Right lung (tissue), 5 donors: Measurements from ENCODE around the gene VMAC. TPM values are rescaled to one million over a fixed set of nuclear protein-coding genes. Genes with fewer than 3 reads are reported as not detected.

Experiments
- DNase-seq, 2 donors: peaks; one replicate each; pipeline ENCODE4 v3.0.0-alpha.2; 2013
- polyA plus RNA-seq, 5 donors: library from polyadenylated mRNA; unstranded; fragments of 120-200 nt; gene quantifications; one replicate each; pipeline versions ENCODE4 v1.2.1 to v1.2.3, GENCODE V29; 2013; ENCODE audit warnings: inconsistent platforms in 1 of 5, low replicate concordance in 1 of 5; ENCODE audit not compliant: insufficient read length in 5 of 5, insufficient read depth in 1 of 5

VMAC gene
- polyA plus RNA-seq, 5 donors: 7.3 to 10.7 (median 9.0) TPM

- DNase-seq: no peak
These were observed 46.1 kb downstream of the VMAC start for GRCh38 chr19:5950741-5951140.

DNA sequence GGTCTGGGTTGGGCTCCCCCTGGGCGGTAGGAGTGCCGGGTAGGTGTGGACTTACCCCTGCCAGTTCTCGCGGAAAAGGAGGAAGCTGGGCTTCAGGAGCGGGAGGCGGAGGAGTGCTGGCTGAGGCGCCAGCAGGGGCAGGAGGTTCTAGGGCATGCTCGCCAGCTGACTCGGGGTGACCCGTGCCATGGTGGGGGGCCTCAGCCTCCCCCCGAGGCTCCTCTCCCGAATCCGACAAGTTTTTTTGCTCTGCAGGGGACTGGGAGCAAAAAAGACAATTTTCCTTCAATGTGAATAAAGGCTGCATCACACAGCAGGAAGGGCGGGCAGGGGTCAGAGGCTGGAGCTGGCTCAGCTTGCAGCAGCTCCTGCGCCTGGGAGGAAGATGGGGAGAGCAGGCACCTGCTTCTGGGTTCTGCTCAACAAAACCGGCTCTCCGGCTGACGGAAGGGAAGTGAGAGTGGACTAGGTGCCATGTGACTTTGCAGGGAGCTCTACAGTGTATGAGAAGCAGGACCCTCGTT lies 46.7 kb downstream of the VMAC start:
- DNase-seq: no peak

- no peak for DNase-seq
These were observed 47.7 kb downstream of the VMAC start for GRCh38 chr19:5952193-5953029.

GRCh38 chr19:5953030-5953589 lies 48.4 kb downstream of the VMAC start:
- DNase-seq: no peak

- DNase-seq: no peak
These were observed 49.1 kb downstream of the VMAC start for GRCh38 chr19:5953680-5954213.

- DNase-seq: no peak
These were observed 49.6 kb downstream of the VMAC start for GRCh38 chr19:5954293-5954692.

- DNase-seq: no peak
These were observed 50.9 kb downstream of the VMAC start for GRCh38 chr19:5955636-5955935.

DNA sequence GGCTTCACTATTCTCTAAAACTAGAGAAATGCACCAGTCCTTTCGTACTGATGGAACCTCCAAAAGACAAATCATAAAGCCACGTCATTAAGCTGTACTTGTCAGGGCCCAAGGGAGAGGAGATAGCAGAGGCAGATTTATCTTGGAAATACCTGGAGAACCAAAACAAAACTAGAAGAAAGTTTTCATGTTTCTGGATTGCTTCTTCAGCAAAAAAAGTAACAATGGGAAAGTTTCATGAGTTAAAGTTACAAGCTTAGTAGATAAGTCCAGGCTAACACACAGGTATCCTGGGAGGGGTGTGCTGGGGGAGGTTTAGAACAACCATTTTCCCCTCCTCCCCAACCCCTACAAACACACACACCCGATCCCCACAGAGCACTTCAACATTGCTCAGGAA lies 51.7 kb downstream of the VMAC start:
- DNase-seq: no peak

DNA sequence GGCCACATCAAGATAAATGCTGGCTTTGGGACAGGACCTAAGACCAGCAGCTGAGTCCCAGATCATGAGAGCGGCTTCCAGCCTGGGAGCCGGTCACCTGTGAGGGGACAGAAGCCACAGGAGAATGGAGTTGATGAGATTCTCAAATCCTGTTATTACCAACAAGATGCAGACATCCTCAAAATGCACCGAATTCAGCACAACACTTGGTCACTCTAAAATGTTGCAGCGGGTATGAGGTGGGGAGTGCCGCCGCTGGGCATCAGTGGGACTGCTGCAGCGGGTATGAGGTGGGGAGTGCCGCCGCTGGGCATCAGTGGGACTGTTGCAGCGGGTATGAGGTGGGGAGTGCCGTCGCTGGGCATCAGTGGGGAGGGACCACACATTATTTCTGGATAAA lies 52.1 kb downstream of the VMAC start:
- no peak for DNase-seq

- no peak for DNase-seq
These were observed 52.5 kb downstream of the VMAC start for GRCh38 chr19:5957170-5957569.

DNA sequence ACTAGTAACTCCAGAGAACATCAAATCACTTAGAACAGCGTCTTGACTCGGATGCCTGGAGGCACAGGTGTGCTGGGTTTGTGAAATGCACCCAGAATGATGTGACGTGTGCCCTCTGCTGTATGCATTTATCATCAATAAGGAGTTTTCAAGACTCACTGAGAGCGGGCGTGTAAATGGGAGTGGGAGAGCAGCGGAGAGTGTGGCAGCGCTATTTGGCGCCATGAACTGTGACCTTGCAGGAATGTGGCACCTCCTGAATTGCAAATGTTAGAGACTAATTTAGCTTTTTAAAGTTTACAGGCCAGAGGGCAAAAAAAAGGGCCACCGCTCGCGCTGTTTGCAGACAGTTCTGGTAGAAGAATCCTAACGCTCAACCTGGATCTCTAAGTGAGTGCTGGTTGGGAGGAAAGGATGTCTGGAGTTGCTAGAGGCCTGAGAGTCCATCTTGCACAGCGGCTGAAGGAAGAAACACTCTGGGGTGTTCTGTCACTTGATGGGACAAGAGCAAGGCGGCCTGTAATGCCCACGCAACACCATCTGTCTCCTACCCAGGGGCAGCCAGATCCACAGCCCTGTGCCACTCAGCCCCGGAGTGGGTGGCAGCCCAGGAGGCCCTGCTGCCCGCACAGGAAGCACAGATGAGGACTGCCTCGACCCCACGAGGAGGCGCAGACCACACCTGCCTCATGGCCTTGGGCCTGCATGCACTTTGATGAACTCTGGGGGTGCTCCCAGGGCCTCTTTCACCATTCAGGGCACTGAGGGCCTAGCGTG lies 53.6 kb downstream of the VMAC start:
- DNase-seq: no peak

GRCh38 chr19:5958851-5959122 lies 54.1 kb downstream of the VMAC start:
- DNase-seq: no peak

GRCh38 chr19:5959260-5960004 lies 54.8 kb downstream of the VMAC start:
- no peak for DNase-seq

Other genes starting within 250 kb of the VMAC start
- 10 to 100 TPM; 24.4 to 66.9 (median 30.4) TPM for gene MICOS13, start 224.4 kb upstream of the VMAC start, polyA plus RNA-seq
- 10 to 100 TPM in 2 of 5 donors, 1 to 10 TPM in 3; 7.5 to 11.4 (median 9.0) TPM for gene HSD11B1L, start 223.8 kb upstream of the VMAC start, polyA plus RNA-seq
- 1,000 to 10,000 TPM in 1 of 5 donors, 100 to 1,000 TPM in 4; 697 to 1,241 (median 771) TPM for gene RPL36, start 214.6 kb upstream of the VMAC start, polyA plus RNA-seq
- gene LONP1, start 184.7 kb upstream of the VMAC start, polyA plus RNA-seq: 10 to 100 TPM; 31.2 to 53.7 (median 41.7) TPM
- 1 to 10 TPM in 3 of 5 donors, under 1 TPM in 1, not detected in 1; 0.81 to 2.3 (median 1.8) TPM for gene CATSPERD, start 184.2 kb upstream of the VMAC start, polyA plus RNA-seq
- gene PRR22, start 120.1 kb upstream of the VMAC start, polyA plus RNA-seq: 1 to 10 TPM; 1.1 to 2.9 (median 2.0) TPM
- gene DUS3L, start 113.7 kb upstream of the VMAC start, polyA plus RNA-seq: 10 to 100 TPM; 22.3 to 33.2 (median 27.3) TPM
- 1 to 10 TPM; 1.1 to 2.0 (median 1.7) TPM for gene NRTN, start 99.8 kb upstream of the VMAC start, polyA plus RNA-seq
- gene FUT6, start 65.2 kb upstream of the VMAC start, polyA plus RNA-seq: under 1 TPM; 0.46 to 0.84 (median 0.71) TPM
- gene FUT3, start 53.4 kb upstream of the VMAC start, polyA plus RNA-seq: under 1 TPM in 4 of 5 donors, not detected in 1; 0.49 to 0.66 (median 0.61) TPM
- not detected for gene FUT5, start 34.3 kb upstream of the VMAC start, polyA plus RNA-seq
- 100 to 1,000 TPM; 103 to 203 (median 116) TPM for gene NDUFA11, start 1.1 kb upstream of the VMAC start, polyA plus RNA-seq
- 10 to 100 TPM; 13.5 to 56.0 (median 32.9) TPM for gene CAPS, start 9.4 kb downstream of the VMAC start, polyA plus RNA-seq
- 10 to 100 TPM; 69.8 to 83.0 (median 72.9) TPM for gene RANBP3, start 73.3 kb downstream of the VMAC start, polyA plus RNA-seq
- 10 to 100 TPM; 12.2 to 16.8 (median 14.5) TPM for gene RFX2, start 205.6 kb downstream of the VMAC start, polyA plus RNA-seq
- gene ACSBG2, start 230.8 kb downstream of the VMAC start, polyA plus RNA-seq: 1 to 10 TPM; 1.0 to 2.6 (median 2.0) TPM